HEK293 (cell line): ENCODE results near the gene MACROD1.

Experiments used
- GFI1B ChIP-seq: fragments of 450-650 bp; formaldehyde crosslinking; IDR thresholded peaks from 2 replicates; pipeline ENCODE4 v1.5.1; 2016; ENCODE audit warnings: missing biosample characterization, missing genetic modification characterization
- SETDB1 ChIP-seq: IDR thresholded peaks from one replicate; pipeline ENCODE4 v1.6.1; 2017; ENCODE audit warnings: mild to moderate bottlenecking, low read length, moderate library complexity, mixed read lengths; ENCODE audit not compliant: insufficient read length
- ZNF549 ChIP-seq: fragments of 450-650 bp; IDR thresholded peaks from 2 replicates; pipeline ENCODE4 v1.5.1; 2018; ENCODE audit warnings: missing biosample characterization, missing genetic modification characterization, mild to moderate bottlenecking, inconsistent platforms, moderate library complexity
- ZNF664 ChIP-seq: fragments of 450-650 bp; formaldehyde crosslinking; IDR thresholded peaks from 2 replicates; pipeline ENCODE4 v1.5.1; 2016; ENCODE audit warnings: missing biosample characterization, missing genetic modification characterization
- ZNF776 ChIP-seq: fragments of 450-650 bp; formaldehyde crosslinking; IDR thresholded peaks from 2 replicates; pipeline ENCODE4 v1.5.0; 2017; ENCODE audit warnings: missing biosample characterization, missing genetic modification characterization, borderline replicate concordance
- TF ChIP-seq, protein P1 (sequence below): fragments of 450-650 bp; formaldehyde crosslinking; IDR thresholded peaks from 2 replicates; pipeline ENCODE4 v1.5.1; 2016; ENCODE audit warnings: missing biosample characterization, missing genetic modification characterization
- TF ChIP-seq, protein P2 (sequence below): fragments of 450-650 bp; formaldehyde crosslinking; IDR thresholded peaks from 2 replicates; pipeline ENCODE4 v1.5.1; 2016; ENCODE audit warnings: missing biosample characterization, missing genetic modification characterization
- TF ChIP-seq, protein P3 (sequence below): fragments of 450-650 bp; formaldehyde crosslinking; IDR thresholded peaks from 2 replicates; pipeline ENCODE4 v1.5.1; 2016; ENCODE audit warnings: missing biosample characterization, missing genetic modification characterization
- TF ChIP-seq, protein P4 (sequence below): fragments of 450-650 bp; formaldehyde crosslinking; IDR thresholded peaks from 2 replicates; pipeline ENCODE4 v1.5.1; 2017; ENCODE audit warnings: missing biosample characterization, missing genetic modification characterization

DNA sequence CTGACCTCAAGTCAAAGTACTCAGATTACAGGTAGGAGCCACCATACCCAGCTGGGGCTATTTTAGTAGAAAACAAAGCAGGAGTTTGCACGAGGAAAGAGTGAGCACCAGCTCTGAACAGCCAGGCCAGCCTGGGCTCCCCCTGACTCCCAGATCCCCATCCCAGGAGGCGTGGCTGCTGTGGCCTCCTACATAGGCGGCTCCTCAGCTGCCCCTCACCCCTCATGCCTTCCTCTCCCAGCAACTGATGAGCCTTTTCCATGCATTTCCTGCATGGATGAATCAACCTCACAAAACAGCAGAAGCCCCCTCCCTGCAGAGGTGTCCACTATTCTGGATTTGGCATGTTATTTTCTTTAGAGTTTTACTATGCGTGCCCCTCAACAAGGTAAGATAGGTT, 140.7 kb downstream of the MACROD1 start:
- TF ChIP-seq SETDB1: no peak
- TF ChIP-seq, protein P1, sequence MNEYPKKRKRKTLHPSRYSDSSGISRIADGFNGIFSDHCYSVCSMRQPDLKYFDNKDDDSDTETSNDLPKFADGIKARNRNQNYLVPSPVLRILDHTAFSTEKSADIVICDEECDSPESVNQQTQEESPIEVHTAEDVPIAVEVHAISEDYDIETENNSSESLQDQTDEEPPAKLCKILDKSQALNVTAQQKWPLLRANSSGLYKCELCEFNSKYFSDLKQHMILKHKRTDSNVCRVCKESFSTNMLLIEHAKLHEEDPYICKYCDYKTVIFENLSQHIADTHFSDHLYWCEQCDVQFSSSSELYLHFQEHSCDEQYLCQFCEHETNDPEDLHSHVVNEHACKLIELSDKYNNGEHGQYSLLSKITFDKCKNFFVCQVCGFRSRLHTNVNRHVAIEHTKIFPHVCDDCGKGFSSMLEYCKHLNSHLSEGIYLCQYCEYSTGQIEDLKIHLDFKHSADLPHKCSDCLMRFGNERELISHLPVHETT: no peak
- no peak for TF ChIP-seq ZNF549 (tag by site-specific recombination)
- TF ChIP-seq, protein P2, sequence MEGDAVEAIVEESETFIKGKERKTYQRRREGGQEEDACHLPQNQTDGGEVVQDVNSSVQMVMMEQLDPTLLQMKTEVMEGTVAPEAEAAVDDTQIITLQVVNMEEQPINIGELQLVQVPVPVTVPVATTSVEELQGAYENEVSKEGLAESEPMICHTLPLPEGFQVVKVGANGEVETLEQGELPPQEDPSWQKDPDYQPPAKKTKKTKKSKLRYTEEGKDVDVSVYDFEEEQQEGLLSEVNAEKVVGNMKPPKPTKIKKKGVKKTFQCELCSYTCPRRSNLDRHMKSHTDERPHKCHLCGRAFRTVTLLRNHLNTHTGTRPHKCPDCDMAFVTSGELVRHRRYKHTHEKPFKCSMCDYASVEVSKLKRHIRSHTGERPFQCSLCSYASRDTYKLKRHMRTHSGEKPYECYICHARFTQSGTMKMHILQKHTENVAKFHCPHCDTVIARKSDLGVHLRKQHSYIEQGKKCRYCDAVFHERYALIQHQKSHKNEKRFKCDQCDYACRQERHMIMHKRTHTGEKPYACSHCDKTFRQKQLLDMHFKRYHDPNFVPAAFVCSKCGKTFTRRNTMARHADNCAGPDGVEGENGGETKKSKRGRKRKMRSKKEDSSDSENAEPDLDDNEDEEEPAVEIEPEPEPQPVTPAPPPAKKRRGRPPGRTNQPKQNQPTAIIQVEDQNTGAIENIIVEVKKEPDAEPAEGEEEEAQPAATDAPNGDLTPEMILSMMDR: no peak
- no peak for TF ChIP-seq GFI1B
- no peak for TF ChIP-seq ZNF776 (tag by site-specific recombination)
- TF ChIP-seq ZNF664 (tag by site-specific recombination): no peak
- TF ChIP-seq, protein P3, sequence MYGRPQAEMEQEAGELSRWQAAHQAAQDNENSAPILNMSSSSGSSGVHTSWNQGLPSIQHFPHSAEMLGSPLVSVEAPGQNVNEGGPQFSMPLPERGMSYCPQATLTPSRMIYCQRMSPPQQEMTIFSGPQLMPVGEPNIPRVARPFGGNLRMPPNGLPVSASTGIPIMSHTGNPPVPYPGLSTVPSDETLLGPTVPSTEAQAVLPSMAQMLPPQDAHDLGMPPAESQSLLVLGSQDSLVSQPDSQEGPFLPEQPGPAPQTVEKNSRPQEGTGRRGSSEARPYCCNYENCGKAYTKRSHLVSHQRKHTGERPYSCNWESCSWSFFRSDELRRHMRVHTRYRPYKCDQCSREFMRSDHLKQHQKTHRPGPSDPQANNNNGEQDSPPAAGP: no peak
- TF ChIP-seq, protein P4, sequence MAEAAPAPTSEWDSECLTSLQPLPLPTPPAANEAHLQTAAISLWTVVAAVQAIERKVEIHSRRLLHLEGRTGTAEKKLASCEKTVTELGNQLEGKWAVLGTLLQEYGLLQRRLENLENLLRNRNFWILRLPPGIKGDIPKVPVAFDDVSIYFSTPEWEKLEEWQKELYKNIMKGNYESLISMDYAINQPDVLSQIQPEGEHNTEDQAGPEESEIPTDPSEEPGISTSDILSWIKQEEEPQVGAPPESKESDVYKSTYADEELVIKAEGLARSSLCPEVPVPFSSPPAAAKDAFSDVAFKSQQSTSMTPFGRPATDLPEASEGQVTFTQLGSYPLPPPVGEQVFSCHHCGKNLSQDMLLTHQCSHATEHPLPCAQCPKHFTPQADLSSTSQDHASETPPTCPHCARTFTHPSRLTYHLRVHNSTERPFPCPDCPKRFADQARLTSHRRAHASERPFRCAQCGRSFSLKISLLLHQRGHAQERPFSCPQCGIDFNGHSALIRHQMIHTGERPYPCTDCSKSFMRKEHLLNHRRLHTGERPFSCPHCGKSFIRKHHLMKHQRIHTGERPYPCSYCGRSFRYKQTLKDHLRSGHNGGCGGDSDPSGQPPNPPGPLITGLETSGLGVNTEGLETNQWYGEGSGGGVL (tag by site-specific recombination): no peak
